Measurements from ENCODE around the gene ECD. TPM values are rescaled to one million over a fixed set of nuclear protein-coding genes. Genes with fewer than 3 reads are reported as not detected.

The ECD gene
- polyA plus RNA-seq, 2 of the 4 experiments (the other 2 are of a cell fraction), result 26.5 to 53.6 TPM

- TF ChIP-seq HMGXB4 (CRISPR knock-in tag; IDR thresholded peaks at IDR 0.05; ENCODE audit: borderline replicate concordance) (no peak; the same call in 1 of the 2 replicates), HES2 (IDR thresholded peaks at IDR 0.05) (no peak), CHD2 (IDR thresholded peaks at IDR 0.05; ENCODE audit: low read length, partially characterized antibody) (no peak), TFCP2L1 (CRISPR knock-in tag; IDR thresholded peaks at IDR 0.05) (0 out of 2 replicates have a peak, but pooled peaks have one; percentile 26), RAD21 (conservative IDR thresholded peaks at IDR 0.05 in 1 of 2, IDR thresholded peaks at IDR 0.05 in 1 of 2) (no peak), MAFK (IDR thresholded peaks at IDR 0.05; ENCODE audit: partially characterized antibody) (no peak), E2F6 (IDR thresholded peaks at IDR 0.05; ENCODE audit: borderline replicate concordance, low read depth) (no peak), PBX3 (IDR thresholded peaks at IDR 0.05) (no peak; the same call in 1 of the 2 replicates), ZFP36 (IDR thresholded peaks at IDR 0.05; ENCODE audit: borderline replicate concordance, partially characterized antibody) (no peak), EHF (CRISPR knock-in tag; IDR thresholded peaks at IDR 0.05) (no peak), GATA3 (IDR thresholded peaks at IDR 0.05; ENCODE audit: borderline replicate concordance) (no peak), HOXB5 (CRISPR knock-in tag; IDR thresholded peaks at IDR 0.05) (no peak), SREBF2 (IDR thresholded peaks at IDR 0.05) (no peak), NFE2L2 (conservative IDR thresholded peaks at IDR 0.05; ENCODE audit: low read length) (no peak), HEYL (CRISPR knock-in tag; IDR thresholded peaks at IDR 0.05) (no peak), ATOH8 (CRISPR knock-in tag; IDR thresholded peaks at IDR 0.05; ENCODE audit: low read depth) (no peak), USF2 (IDR thresholded peaks at IDR 0.05) (no peak), RFX5 (IDR thresholded peaks at IDR 0.05) (0 out of 2 replicates have a peak, but pooled peaks have one; percentile 25), CBX2 (IDR thresholded peaks at IDR 0.05; ENCODE audit: borderline replicate concordance, low read depth) (no peak), RNF2 (IDR thresholded peaks at IDR 0.05; ENCODE audit: borderline replicate concordance, low read depth) (no peak), MAZ (IDR thresholded peaks at IDR 0.05; ENCODE audit: borderline replicate concordance, low read depth, low read length) (0 out of 2 replicates have a peak, but pooled peaks have one; percentile 56), ESRRA (IDR thresholded peaks at IDR 0.05; ENCODE audit: borderline replicate concordance, low read length) (no peak), JUNB (IDR thresholded peaks at IDR 0.05) (no peak)
Observed at GRCh38 chr10:73167783-73168464, at the start of gene ECD, which contains the start of gene FAM149B1 (continued).

GRCh38 chr10:73215749-73216148, 47.9 kb upstream of the ECD start:
- FAIRE-seq, result no peak
- WGBS (ENCODE audit: missing lambda C conversion rate), result 95% methylated on average over 1 of the region's 1 CpG
- H3K9me3 ChIP-seq, result no peaks in the 10 kb centered on the region

More at GRCh38 chr10:73215749-73216148, 47.9 kb upstream of the ECD start:
- H3K4me1 ChIP-seq, result no peaks in the 10 kb centered on the region
- ChIA-PET CTCF (no interaction called here), POLR2A (no interaction called here)
- H3K4me3 ChIP-seq, result no peak overlapping the region
- ATAC-seq (no peak), DNase-seq (ENCODE audit: low read depth in 1 of 2, low spot score in 1 of 2) (no peak)
- H3K27ac ChIP-seq, result no peak overlapping the region
- TF ChIP-seq EHMT2 (IDR thresholded peaks at IDR 0.05; ENCODE audit: low read depth) (no peak), FOSB (CRISPR knock-in tag; IDR thresholded peaks at IDR 0.05) (no peak), CHD2 (IDR thresholded peaks at IDR 0.05; ENCODE audit: low read length, partially characterized antibody) (no peak)
- no peak overlapping the region for H3K4me2 ChIP-seq
